GM23338 (cell line): ENCODE data around the gene OR2M2.

Experiments
- EZH2 ChIP-seq: fragments of 200-600 bp; sonication (generic); IDR thresholded peaks from one replicate; pipeline ENCODE4 v1.8.0; 2017; ENCODE audit warnings: antibody characterized with exemption, mild to moderate bottlenecking, low read depth; ENCODE audit not compliant: unreplicated experiment
- TF ChIP-seq, protein P1 (sequence below): IDR thresholded peaks from 2 replicates; pipeline ENCODE4 v1.6.1; 2016; ENCODE audit warnings: antibody characterized with exemption
- TF ChIP-seq, protein P2 (sequence below), 2 experiments: fragments of 200-600 bp in 1 of 2; sonication (generic) in 1 of 2; conservative IDR thresholded peaks; 2 replicates each; pipeline versions ENCODE4 v1.5.1 to v1.6.1; 2016 to 2017; ENCODE audit warnings: antibody characterized with exemption in 2 of 2, low read depth in 2 of 2, mild to moderate bottlenecking in 2 of 2, moderate library complexity in 1 of 2

DNA sequence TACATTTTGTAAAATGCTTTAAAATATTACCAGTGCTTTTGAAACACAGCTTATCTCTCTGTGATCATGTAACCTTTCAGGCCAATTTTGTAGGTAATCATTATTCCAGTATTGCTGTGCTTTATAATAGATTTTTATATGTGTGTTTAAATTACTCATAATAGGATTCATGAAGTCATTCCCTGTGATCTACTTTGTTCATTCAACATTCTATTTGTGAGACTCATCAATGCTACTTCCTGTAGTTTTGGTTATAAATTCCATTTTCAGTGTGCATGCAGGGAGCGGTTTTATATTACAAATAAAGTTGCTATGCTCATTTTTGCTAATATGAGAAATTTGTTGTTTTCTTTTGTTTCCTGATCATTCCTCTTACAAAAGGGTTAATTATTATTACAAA, 33.8 kb upstream of the OR2M2 start:
- TF ChIP-seq, protein P1, sequence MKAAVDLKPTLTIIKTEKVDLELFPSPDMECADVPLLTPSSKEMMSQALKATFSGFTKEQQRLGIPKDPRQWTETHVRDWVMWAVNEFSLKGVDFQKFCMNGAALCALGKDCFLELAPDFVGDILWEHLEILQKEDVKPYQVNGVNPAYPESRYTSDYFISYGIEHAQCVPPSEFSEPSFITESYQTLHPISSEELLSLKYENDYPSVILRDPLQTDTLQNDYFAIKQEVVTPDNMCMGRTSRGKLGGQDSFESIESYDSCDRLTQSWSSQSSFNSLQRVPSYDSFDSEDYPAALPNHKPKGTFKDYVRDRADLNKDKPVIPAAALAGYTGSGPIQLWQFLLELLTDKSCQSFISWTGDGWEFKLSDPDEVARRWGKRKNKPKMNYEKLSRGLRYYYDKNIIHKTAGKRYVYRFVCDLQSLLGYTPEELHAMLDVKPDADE = no peak
- TF ChIP-seq, protein P2, sequence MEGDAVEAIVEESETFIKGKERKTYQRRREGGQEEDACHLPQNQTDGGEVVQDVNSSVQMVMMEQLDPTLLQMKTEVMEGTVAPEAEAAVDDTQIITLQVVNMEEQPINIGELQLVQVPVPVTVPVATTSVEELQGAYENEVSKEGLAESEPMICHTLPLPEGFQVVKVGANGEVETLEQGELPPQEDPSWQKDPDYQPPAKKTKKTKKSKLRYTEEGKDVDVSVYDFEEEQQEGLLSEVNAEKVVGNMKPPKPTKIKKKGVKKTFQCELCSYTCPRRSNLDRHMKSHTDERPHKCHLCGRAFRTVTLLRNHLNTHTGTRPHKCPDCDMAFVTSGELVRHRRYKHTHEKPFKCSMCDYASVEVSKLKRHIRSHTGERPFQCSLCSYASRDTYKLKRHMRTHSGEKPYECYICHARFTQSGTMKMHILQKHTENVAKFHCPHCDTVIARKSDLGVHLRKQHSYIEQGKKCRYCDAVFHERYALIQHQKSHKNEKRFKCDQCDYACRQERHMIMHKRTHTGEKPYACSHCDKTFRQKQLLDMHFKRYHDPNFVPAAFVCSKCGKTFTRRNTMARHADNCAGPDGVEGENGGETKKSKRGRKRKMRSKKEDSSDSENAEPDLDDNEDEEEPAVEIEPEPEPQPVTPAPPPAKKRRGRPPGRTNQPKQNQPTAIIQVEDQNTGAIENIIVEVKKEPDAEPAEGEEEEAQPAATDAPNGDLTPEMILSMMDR (conservative IDR thresholded peaks at IDR 0.05; ENCODE audit: low read depth in 2 of 2) = no peak
- no peak for TF ChIP-seq EZH2
